HG03097 (cell line): ENCODE results near the gene TMEM209.
A peak's percentile ranks its signal among the peaks of the same experiment; 100 is the strongest.

ENCODE experiments used
- ATAC-seq: cut with Tn5 transposase; IDR thresholded peaks from one replicate; pipeline ENCODE4 v1.9.1; 2021; ENCODE audit not compliant: unreplicated experiment, low FRiP score

TMEM209 gene

DNA sequence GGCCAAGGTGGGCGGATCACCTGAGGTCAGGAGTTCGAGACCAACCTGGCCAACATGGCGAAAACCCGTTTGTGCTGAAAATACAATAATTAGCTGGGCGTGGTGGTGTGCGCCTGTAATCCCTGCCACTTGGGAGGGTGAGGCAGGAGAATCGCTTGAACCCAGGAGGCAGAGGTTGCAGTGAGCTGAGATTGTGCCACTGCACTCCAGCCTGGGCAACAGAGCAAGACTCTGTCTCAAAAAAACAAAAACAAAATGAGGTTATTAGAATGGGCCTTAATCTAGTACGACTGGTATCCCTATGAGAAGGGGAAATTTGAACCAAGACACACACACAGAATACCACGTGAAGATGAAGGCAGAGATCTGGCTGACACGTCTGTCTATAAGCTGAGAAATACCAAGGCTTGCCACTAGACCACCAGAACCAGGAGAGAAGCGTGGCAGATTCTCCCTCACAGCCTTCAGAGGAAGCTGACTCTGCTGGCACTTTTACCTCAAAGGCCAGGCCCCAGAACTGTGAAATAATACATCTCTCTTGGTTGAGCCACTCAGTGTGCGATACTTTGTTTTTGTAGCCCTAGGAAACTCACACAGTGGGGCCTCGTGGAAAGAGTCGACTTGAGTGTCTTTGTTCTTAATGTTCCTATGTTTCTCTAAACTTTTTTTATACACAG is 59.6 kb downstream of the TMEM209 start:
- no peak for ATAC-seq

- no peak for ATAC-seq
Measured at GRCh38 chr7:130144312-130145171, 60.7 kb downstream of the TMEM209 start.

DNA sequence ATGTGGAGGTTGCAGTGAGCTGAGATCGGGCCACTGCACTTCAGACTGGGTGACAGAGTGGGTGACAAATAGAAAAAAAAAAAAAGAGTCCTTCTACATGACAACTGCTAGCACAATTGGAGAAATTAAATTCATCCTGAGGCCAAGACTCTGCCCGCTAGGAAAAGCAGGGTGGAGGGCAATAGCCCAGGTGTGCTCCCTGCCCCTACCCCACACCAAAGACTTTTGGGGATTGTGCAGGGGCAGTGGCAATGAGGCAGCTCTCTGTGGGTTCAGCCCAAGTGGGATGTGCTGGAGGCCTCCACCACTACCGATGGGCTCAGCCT is 61.3 kb downstream of the TMEM209 start:
- no peak for ATAC-seq

DNA sequence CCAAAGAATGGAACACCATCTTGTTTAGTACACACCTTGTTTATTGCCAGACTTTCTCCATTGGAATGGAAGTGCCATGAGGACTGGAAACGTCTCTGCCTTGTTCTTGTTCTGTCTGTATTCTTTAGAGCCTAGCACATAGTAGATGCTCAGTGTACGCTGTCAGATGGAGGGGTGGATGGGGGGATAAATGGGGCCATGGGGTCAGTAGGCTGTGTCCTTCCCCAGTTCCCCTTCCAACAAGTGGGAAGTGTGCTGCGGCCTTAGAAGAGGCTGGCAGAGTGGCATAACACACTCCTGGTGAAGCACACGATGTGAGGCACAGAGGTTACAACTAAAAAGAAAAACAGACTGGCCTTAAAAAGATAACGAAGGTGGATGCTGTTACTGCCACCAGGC is 61.9 kb downstream of the TMEM209 start:
- no peak for ATAC-seq

GRCh38 chr7:130142654-130143333 is 62.4 kb downstream of the TMEM209 start:
- ATAC-seq: no peak

GRCh38 chr7:130141884-130142653 is 63.1 kb downstream of the TMEM209 start:
- no peak for ATAC-seq

- ATAC-seq: peak; percentile 57
Measured at GRCh38 chr7:130141161-130141883, 63.9 kb downstream of the TMEM209 start.

DNA sequence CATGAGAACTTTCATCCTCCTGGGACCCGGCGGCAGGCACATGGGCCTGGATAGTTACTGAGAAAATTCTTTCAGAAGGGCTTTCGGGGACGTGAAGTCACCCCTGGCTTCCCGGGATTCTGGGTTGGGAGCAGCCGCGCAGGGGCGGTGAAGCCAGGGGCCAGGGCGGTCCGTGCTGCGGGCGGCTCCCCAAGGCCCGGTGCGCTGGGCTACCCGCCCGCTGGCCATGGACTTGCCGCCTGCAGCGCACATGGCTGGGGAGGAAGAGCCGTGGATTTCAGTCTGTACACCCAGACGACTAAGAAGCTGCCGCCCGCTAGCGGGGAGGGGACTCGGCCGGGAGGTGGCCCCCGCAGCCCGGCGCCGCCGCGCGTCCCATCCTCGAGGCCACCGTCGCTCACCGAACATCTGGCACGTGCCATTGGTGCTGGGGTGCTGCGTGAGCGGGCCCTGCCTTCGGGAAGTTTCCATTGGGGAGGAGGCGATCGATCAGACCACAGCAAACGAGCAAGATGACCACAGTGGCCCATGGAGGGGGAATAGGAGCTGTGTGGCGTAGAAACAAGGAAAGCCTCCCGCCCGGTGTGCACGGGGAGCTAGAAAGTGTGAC is 64.5 kb downstream of the TMEM209 start:
- ATAC-seq: no peak

DNA sequence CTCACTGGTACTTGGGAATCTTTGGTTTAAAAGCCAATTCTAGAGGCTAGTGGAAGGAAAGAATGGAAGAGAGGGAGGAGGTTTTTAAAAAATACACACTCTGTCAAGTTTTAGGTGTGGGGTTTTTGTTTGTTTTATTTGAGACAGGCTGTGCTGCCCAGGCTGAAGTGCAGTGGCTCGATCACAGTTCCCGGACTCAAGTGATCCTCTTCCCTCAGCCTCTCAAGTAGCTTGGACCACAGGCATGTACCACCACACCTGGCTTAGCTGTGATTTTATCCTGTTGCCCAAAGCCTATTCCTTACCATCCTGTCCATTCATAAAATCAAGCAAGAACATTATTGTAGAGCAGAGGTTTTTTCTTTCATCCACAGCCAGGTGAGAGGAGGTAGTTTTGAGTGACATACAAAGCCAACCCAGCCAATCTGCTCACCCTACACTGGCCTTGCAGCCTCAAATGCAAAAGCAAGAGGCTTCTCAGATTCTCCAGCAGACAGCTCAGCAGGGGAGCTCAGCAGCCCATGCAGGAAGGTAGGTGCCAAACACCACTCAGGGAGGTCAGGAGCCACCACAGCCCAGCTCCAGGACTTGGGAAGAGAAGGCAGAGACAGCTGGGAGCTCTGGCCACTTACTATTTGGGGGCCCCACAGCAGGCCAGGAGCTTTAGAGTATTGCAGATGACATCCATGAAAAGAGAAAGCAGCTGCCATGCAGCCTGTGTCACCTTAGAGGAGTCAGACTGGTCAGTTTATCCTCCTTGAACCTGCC is 65.8 kb downstream of the TMEM209 start:
- no peak for ATAC-seq

GRCh38 chr7:130137207-130137606 is 68.0 kb downstream of the TMEM209 start:
- ATAC-seq: no peak

GRCh38 chr7:130136579-130137167 is 68.5 kb downstream of the TMEM209 start:
- ATAC-seq: no peak

DNA sequence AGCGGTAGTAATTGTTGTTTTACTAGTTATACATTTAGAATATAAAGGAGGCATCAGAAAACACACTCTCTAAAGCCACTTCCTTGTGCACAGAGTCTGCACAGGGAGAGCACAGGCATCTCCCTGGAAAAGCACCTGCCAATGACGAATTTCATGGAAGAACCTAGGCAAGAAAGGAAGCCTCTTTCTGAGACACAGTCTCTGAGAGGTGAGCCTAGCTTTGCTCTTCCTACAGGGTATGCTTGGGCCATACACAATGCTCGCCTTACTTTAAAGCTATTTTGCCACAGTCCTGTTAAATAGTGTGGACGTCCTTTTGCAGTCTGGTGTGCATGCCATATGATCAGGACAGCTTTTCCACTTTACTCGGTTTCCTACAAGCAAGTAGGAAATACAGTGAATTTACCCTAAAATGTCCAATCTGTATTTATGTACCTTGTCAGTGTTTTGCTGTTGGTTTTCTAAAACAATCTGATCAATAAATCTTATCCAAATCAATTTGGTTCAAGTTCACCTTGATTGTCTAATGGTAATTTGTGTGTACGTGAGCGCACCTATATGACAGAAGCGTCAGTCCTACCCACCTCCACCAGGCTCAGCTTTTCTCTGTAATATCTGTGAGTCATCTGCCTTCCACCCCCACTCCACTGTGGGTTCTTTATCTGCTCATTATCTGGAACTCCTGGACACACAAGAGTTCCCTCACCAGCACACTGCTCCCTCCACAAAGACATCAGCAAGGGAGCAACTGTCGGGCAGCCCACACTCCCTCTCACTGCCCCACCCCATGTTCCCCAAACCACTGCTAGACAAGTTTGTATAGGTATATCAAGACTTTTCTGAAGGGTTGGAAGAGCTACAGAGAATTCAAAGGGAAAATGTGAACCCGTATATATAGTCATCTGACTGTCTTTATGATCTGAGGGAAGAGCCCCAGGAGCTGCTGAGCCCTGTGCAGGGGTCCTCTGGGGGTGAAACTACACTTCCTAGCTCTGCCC is 69.7 kb downstream of the TMEM209 start:
- no peak for ATAC-seq

GRCh38 chr7:130134726-130135125 is 70.5 kb downstream of the TMEM209 start:
- no peak for ATAC-seq

GRCh38 chr7:130134106-130134636 is 71.0 kb downstream of the TMEM209 start:
- no peak for ATAC-seq

GRCh38 chr7:130133029-130133782 is 72.0 kb downstream of the TMEM209 start:
- no peak for ATAC-seq
